Amniotic stem cell (primary cell): ENCODE results near the gene NUDCD3.
"Not testable (repeated sequence)": the region's sequence is repeated elsewhere in the genome, so short reads cannot be mapped to it uniquely, and the experiment has no call there.

Experiments used
- DNase-seq: peaks from one replicate; lab custom pipeline; 2025; lab: John Stamatoyannopoulos, UW

Gene NUDCD3

DNA sequence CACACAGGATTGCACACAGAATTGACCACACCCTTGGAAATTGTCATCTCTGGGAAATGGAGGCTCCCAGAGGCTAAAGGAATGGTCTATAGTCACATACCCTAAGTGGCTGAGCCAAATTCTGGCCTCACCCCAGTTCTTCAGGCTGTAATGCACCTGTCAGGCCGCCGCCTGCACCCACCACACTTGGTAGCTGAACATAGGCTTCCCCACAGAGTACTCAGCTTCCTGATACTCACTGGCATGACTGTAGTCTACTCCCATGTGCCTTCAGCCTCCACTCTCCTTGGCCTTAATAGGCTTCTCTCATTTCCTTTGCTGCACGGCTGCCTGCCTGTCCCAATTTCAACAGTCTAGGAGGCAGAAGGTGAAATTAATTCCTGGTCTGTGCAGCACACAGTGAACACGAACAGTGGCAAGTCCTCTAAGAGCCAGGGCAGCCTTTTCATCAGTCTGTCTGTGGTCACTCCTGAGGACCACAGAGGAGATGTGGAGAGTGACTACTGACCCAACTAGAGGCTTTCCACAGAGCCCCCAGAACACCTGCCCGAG, 42.5 kb downstream of the NUDCD3 start:
- no peak for DNase-seq

DNA sequence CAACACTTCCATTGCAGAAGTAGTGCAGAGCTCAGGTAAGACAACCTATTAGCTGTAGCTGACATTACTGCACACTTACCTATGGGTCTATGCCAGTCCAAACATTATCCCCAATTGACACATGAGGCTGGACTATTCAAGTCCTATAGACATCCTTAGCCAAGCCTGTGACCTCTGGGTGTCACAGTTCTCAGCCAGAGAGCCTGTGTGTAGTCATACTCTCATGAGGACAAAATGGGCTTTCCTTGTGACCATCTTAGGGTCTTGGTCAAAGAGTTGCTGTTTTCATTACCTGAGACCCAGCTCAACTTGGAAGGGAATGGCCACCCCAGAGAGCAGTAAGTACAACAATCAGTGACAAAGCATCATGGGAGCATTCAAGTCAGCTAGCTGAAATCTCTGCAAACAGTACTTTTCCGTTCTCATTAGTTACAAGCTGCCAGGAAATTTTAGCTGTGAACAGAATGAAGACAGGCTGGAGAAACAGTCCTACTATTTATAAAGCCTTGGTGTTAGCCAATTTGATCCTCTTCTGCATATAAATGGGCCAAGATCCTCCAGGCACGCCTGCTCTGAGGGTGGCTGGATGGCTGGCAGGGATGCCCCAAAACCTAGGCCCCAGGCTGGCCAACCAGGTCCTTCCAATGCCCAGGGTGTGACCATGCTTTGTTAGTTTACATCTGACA, 44.3 kb downstream of the NUDCD3 start:
- no peak for DNase-seq

DNA sequence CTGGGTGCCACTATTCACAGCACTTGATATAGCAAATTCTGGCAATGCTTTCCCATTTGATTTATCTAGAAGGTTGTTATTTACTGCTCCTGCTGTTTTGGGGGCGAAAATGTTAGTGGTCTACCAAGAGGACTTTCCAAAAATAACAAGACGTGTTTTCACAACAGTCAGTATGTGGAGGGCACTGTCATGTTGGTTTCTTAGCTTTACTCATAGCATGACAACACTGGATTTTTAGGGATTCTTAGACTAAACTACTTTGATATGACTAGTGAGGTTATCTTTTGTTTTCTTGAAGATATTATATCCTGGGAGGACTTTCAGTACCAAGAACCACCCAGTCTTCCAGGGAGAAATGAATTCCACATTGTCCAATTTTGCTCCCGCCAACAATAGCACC, 49.4 kb downstream of the NUDCD3 start:
- no peak for DNase-seq

DNA sequence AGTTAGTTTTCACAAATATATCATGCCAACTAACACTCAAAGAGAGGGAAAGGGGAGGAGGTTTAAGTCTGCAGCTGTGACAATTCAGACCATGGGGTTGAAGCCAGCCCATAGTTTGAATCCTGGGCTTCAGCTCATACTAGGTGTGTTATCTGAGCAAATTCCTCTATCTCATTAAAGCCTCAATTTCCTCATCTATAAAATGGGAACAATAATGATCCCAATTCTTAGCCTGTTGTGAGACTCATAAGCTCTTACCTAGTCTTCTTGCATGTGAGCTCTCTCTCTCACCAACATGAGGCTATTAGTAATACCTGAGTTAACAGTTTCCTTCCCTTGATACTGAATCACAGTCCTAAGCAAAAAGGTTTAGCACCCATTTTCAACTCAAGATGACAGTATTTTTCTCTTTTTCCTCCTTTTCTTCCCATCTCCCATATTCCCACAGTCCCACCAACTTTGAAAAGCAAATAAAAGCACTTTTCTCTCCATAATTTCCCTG, 49.8 kb downstream of the NUDCD3 start:
- DNase-seq, result no peak

DNA sequence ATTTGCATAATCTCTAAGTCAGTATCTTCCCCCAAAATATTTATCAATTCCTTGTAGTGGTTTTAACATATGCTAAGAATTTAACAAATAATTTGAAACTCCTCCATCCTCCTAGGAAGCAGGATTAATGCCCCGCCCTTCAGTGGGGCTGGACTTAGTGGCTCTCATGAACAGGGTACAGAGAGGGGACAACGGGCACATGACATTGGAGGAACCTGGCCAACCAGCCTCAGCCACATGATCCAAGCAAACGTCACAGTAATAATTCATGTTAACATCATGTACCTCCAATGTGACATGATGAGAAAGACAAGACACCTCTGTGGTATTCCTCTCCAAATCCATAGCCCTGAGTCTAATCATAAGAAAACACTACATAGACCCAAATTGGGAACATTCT, 50.5 kb downstream of the NUDCD3 start:
- DNase-seq, result no peak

DNA sequence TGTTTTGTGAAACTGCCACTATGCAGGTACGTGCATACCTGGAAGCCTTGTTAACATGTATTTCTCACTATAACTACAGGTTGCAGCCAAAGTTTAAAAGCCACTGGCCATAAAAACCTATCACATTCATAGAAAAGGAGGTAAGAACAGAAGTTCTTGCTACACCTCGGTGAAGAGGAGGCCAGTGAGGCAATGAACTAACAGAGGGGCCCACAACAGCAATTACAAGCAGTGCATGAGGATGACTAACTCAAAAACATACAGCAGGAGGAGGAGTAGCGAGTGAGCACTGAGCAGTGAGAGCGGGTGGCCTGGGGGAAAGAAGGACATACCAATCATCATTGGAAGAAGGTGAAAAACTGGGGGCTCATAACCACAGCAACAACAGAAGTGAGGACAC, 51.6 kb downstream of the NUDCD3 start:
- DNase-seq, result no peak

DNA sequence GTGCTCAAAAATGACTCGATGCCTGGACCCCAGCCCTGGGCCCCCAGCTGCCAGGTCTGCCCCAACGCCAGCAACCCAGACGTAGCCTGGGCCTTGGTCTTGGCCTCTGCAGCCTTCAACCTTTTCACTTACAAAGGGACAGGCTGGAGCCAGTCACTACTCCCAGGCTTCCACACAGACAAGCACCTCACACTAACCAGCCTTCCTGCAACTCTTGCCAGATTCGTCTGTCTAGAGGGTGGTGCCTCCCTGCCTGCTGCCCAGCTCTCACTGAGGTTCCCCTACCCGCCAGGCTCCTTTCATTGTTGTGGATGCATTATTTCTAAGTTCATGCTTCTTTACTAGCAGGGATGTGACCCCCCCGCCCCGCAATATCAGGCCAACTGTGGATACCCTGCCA, 56.3 kb downstream of the NUDCD3 start:
- no peak for DNase-seq

DNA sequence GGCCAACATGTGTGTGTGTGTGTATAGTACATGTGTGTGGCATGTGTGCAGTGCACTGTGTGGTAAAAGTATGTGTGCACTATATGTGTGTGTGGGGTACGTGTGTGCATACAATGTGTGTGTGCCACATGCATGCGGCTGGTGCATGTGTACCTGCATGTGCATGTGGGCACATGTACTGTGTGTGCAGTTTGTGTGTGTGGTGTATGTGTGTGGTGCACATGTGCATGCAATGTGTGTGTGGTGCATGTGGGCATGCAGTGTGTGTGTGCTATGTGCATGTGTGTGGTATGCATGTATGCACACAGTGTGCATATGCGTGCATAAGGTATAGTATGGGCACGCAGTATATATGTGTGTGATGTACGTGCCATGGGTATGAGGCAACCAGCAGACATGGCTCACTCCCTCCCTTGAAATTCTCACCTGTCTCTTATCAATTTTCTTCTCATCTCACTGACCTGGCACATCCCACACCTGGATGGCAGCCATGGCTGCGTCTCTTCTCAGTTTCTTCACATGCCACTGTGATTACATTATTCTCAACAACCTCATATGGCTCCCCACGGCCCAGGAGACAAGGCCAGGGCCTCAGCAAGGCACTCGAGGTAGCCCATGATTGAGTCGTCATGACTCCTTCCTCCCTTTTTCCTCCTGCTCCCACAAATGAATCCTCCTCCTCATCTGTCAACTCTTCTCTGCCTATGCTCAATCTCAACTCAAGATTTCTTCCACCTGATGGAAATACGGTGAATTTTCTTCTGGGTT, 57.0 kb downstream of the NUDCD3 start:
- no peak for DNase-seq

DNA sequence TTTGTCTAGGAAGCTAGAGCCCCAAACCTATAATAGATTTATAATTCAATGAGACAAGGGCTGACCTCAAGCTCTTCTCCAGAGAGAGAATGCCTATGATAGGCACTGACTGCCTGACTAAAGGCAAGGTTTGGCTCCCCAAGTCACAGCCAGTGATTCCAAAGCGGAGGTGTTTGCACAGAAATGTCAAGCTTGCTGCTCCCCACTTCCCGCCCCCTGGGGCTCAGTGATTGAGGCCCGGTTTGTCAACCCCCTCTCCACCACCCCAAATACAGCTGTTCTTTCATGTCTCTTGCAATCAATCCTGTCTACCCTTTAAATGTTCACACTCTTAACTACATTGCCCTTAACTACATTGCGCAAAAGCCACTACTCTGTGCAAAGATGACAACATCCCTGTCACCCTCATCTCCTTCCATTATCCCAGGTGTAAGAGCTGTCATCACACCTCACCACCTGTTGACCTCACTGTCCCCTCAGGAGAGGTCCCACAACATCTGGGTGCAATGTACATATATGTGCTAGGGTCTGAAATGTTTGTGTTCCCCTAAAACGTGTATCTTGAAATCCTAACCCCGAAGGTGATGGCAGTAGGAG, 58.0 kb downstream of the NUDCD3 start:
- DNase-seq, result no peak

DNA sequence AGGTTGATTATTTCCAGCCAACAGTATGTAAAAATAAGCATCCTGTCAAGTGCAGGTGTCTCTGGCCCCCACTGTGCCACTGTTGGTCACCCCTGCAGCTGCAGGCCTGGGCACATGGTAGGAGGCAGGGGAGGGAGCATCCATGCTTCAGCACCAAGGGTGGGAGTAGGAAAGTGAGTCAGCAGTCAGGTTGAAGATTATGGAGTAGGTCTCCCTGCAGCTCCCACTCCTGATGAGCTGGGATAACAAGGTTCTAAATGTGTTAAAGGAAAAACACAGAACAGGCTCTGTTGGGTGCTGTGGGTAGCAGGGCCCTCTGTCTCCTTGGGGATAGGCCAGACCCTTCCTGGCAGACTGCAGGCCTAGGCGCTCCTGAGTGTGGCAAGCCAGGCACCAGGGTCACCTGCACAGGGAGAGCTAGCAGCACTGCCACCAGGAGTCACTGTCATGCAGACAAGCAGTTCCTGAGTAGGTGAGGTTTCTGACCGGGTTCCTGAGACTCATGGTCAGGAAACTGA, 59.3 kb downstream of the NUDCD3 start:
- DNase-seq, result no peak

DNA sequence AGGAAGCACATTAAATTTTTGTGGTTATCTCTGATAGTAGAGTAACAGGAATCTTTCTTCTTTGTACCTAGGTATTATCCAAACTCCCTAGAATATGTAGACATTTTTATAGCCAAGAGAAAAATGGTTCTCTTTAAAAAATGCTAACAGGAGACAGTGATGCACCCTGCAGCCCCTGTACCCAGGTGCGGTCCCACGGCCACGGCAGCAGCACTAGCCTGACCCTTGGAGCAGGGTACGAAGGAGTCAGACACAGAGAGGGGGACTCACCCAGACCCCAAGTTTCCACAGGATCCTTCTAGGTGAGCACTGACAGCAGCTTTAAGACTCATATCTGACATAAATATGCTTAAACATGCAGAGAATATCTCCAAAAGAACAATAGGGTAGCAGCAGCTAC, 60.4 kb downstream of the NUDCD3 start:
- DNase-seq, result no peak

DNA sequence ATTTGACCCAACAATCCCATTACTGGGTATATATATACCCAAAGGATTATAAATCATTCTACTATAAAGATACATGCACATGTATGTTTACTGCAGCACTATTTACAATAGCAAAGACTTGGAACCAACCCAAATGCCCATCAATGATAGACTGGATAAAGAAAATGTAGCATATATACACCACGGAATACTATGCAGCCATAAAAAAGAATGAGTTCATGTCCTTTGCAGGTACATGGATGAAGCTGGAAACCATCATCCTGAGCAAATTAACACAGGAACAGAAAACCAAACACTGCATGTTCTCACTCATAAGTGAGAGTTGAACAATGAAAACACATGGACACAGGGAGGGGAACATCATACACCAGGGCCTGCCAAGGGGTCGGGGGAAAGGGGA, 65.7 kb downstream of the NUDCD3 start:
- DNase-seq, result not testable (repeated sequence)

DNA sequence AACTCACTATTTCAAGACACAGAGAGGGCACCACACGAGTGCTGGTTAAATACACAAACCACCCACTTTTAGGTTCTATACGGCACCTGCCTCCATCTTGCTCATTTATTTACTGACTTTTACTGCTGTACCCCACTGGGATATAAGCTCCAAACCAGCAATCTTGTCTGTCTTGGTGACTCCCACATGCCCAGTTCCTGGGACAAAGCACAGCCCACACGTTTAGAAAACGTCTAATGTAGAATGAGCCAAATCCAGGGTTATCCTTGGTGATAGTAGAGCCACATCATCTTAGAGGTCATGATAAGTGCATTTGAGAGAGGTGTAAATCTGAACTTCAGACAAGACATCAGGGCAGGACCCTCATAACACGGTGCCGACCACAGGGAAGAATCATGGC, 73.5 kb downstream of the NUDCD3 start:
- no peak for DNase-seq

DNA sequence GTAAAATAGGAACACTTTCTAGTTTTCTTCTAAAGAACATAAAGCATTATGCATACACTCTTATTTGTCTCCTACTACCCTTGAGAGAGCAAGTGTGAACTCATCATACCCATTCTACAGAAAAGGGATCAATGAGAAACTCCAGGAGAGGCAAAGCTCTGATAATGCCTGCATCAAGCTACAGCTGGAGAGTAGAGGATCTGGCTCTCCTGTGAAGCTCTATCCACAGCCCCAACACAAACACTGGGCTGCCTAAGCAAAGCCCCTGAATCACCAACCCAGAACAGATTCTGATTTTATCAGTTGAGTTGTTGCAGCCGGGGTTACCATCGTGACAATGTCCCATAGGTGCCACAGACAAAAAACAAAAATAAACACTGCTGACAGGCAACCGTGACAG, 74.9 kb downstream of the NUDCD3 start:
- DNase-seq, result no peak

DNA sequence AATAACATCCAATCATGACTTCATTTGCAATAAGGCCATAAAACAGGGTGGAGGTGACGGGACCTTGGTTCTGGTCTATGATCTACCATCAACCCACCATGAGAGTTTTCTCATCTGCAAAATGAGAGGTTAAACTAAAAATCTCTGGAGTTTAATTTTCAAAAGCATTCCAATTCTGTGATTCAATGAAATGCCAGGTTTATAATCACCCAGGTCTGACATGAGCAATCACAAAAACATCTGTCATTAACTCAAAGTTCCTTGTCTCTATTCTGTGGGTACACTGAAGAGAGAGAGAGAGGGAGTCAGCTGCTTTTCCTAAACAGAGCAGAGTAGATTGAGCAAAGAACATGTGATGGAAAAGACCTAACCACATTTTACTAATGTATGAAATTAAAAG, 75.4 kb downstream of the NUDCD3 start:
- DNase-seq, result no peak

DNA sequence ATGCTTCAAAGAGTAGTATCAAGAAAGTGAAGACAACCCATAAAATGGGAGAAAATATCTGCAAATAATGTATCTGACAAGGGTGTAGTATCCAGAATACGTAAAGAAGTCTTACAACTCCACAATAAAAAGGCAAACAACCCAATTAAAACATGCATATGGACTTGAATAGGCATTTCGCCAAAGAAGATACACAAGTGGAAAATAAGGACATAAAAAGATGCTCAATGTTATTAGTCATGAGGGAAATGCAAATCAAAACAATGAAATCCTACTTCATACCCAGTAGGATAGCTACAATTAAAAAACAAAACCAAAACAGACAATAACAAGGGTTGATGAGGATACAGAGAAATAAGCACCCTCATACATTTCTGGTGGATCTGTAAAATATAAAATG, 79.2 kb downstream of the NUDCD3 start:
- no peak for DNase-seq

DNA sequence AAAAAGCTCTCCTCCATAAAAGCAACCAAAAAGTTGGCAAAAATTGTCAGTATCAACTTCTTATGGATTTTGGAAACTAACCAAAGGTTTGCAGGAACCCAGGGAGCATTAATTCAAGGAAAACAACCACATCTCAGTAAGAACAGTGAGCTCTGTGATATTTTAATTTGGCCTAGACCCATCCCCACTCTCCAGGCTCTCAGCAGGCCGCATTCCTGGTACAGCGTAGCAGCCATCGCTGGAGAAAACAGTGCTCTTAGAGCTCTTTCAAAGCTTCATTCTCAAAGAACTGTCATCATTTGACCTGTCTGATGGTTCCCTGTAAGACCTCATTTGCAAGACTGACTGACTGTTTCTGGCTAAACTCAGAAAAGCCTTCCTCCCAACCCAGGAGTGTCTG, 81.9 kb downstream of the NUDCD3 start:
- DNase-seq, result no peak

DNA sequence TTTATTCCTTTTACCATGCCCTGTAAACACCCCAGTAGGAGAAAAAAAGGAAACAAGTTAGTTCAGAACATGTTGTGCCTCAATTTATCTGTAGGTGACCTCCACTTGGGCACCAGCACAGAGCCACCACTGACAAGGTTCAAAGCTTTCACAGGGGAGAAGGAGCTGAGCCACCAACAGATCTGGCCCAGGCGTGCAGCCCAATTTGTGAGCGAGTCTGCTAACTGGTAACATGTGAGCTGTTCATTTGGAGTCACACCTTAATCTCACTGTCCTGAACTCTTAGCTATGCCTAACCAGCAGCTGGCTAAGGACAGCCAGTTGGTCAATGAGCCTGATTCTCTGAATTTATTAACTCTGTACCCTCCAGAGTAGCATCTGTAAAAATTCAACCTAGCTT, 86.7 kb downstream of the NUDCD3 start:
- DNase-seq, result no peak

DNA sequence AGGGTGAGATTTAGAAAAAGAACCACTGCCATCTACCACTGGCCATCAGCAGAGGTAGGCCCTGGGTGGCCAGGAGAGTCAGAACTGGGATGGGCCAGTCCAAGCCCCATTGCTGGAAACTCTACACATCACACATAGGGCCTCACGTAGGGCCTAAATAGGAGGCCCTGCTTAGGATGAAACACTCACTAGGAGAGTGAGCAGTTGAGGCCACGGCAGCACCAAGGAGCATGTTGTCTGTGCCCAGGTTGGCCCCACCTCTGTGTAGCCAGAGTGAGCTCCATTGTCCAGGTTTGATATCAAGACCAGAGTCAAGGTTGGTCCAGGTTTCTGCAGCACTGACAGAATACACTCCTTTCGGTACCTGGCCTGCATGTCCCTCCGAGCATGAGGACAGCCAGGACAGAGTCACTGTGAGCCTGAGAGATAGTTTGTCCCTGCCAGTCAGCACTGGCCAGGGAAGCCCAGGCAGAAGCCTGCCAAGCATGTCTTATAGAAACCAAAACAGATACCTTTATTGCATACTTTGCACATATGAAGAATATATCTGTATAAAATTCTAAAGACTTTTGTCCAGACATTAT, 87.2 kb downstream of the NUDCD3 start:
- no peak for DNase-seq

DNA sequence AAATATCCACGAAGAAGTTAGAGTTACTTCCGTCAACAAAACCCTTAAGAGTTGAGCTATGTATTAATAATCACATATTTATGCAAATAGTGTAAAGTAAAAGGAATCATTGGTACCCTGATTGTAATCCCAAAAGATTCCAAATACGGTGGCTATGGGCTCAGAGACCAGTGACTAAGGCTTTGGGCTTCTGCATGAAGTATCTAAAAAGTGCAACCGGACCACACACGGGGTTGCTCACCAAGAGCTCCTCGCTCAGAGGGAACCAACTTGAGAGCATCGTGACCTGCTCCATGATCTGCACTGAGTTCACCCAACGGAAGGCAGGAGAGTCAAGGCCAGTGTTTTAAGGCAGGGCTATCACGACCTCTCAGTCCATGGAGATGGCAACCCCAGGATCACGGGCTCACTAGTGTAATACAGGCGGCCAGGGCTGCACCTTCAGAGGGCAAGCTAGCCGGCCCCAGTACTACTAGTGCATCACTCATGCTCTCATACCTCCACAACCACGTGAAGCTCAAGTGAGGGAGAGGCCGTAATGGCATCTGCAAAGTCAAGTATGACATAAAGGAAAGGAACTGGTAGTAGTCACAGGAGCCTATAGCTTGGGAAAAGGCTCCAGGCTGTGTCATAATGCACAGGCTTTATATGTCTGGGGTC, 87.9 kb downstream of the NUDCD3 start:
- no peak for DNase-seq

DNA sequence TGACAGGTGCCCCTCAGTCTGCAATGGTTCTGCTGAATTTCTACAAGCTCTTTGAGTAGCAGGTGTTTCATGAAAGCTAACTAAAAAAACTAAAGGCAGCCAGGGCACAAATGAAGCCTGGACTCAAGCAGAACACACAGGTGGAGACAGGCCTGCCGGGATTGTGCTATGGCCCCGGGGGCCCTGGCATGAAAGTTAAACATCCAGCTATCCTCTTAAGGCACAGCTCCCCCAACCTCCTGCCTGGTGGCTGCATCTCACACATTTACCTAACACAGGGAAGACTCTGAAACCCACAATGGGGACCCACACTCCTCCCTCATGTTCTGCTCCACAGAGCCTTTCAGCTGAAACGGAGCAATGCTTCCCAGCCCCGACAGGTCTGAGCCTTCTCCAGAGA, 88.8 kb downstream of the NUDCD3 start:
- DNase-seq, result no peak

DNA sequence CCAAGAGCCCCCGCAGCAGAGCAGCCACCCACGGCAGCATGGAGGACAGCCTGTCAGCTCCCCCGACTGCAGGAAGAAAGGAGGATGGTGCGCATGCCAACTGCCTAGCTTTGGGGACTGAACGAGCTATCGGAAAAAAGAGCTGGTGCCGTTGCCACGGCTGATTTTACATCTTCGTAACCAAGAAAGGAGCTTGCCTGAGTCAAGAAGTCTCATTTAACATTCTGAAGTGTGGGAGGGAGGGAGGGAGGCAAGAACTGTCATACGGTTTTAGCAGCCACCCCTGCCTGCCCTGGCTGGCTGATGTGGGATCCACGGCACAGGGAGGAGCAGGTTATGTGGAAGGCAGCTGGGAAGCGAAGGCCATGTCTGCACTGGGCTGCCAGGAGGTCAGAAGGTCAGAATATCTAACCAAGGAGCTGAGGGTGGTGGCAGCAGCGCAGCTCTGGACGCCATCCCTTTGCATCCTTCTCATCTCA, 90.4 kb downstream of the NUDCD3 start:
- DNase-seq, result no peak
